SK-N-DZ (cell line): ENCODE data around the gene PRMT7.

ENCODE experiments used
- DNase-seq: peaks from one replicate; pipeline ENCODE4 v3.0.0-alpha.2; 2015; ENCODE audit warnings: low spot score

PRMT7 gene

DNA sequence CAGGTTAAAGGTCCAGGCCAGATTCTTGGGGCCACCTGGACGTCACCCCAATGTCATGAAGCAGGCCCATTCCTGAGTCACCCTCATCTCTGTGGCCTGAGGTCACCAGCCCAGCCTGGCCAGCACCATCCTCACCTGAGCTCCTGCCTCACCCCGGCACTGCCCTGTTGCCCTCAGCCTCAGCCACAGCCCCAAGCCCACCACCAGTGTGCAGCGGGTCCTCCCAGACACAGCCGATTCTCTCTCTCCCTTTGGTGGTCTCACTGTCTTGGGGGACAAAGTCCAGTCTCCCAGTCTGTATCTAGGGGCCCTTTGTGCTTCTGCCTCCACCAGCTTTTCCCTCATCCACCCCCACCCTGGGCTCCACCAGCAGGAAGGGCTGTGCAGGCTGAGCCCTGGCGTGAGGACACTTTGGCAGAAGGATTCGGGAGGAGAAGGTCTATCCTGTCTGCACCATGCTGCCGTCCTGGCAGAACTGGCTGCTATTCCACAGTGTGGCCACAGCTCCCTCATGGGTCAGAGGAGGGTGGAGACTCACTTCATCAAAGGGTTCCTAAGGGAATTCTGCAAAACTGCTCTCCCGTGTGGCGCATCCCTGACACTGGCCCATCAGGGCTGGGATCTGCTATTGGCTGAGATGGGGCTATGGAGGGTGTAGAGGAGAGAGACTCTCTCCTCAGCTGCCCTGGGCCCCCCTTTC is 64.3 kb downstream of the PRMT7 start:
- no peak for DNase-seq

DNA sequence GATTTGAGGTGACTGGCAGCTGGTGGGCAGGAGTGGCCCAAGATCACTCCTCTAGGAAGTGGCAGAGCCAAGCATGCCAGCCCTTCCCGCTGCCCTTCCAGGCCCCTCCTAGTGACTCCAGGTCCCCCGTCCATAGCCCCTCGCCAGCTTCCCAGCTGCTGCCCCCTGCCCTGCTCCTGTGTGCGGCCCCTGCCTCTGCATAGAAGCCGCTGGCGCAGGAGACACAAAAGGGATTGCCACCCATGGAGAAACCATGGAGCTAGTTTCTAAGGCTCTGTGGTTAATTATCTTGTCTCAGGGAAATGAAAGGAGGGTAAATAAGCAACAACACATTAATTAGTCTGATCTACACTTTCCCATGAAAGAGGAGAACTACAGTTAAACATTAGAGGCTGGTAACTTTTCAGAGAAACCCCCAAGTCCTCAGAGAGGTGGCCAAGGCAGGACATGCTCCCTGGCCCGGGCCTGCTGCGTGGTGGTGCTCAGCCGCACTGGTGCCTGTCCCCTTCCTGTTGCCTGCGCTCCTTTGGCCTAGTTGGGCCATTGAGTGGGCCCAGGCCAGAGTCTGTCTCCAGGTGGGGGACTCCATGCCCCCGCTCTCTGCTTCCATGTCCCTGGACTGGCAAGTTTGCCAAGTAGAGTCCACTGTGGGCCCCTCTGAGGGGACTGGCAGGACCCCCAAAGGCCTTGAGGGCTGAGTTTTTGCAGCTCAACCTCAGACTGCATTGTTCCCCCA is 65.2 kb downstream of the PRMT7 start:
- DNase-seq: no peak

DNA sequence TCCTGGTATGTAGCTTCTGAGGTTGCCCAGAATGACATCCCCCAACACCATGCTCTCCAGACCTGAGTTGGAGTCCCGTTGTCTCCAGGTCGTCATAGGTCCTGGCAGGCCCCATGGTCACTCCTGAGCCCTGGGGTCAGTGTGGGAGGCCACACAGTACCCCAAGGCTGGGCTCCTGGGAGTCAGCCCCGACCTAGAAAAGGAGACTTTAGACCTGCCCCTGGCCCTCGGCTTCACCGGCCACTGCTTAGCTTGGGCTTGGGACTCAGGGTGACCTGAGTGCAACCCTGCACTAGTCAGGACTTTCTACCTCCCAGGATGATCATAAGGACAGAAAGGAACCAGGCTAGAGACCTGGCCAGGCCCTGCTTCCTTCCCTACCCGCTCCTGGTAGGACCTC is 65.8 kb downstream of the PRMT7 start:
- DNase-seq: no peak

DNA sequence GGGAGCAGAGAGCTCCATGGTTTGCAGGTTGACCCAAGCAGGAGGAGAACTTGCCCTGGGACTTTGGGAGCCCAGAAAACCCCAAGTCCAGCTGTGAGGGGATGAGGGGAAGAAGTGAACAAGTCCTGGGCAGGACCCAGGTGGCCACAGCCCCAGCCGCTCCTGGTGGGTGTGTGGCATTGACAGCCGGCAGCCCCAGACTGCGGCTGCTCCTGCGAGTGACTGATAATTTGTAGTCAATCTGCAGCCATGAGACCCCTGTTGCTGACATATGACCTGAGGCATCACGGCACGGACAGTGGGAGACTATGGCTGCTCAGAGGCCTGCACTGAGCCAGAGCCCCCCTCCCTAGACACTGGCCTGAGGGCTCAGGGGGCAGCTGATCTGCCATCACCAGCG is 66.4 kb downstream of the PRMT7 start:
- DNase-seq: no peak

DNA sequence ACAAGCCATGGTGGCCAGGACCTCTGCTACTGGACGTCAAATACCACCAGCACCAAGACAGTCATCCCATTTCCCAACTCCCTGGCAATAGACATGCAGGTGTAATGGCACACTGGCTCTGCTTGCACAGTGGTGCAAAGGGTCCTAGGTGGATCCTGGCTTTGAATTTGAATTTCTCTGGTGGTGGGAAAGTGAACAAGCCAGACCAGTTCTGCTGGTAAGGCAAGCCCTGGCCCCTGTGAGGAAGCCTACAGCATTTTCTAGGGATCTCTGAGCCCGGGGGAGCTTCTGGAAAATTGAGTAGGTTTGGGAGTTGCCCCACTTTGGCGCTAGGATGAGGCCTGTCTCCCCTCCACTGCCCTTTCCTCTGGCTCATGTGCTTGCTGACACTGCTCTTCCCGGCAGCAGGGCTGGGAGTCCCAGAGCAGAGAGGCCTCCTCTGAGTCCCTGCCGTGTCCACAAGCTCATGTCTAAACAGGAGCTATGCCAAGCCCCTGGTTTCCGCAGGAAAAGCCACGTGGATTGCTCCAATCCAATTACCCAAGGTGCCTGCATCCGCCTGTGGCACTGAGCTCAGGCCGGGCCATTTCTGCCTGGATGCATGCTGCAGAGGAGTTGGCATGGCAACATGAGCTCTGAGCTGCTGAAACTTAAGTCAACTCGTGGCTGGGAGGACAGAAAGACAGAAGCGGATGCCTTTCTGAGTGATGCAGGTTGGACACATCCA is 67.0 kb downstream of the PRMT7 start:
- DNase-seq: peak; percentile 67

DNA sequence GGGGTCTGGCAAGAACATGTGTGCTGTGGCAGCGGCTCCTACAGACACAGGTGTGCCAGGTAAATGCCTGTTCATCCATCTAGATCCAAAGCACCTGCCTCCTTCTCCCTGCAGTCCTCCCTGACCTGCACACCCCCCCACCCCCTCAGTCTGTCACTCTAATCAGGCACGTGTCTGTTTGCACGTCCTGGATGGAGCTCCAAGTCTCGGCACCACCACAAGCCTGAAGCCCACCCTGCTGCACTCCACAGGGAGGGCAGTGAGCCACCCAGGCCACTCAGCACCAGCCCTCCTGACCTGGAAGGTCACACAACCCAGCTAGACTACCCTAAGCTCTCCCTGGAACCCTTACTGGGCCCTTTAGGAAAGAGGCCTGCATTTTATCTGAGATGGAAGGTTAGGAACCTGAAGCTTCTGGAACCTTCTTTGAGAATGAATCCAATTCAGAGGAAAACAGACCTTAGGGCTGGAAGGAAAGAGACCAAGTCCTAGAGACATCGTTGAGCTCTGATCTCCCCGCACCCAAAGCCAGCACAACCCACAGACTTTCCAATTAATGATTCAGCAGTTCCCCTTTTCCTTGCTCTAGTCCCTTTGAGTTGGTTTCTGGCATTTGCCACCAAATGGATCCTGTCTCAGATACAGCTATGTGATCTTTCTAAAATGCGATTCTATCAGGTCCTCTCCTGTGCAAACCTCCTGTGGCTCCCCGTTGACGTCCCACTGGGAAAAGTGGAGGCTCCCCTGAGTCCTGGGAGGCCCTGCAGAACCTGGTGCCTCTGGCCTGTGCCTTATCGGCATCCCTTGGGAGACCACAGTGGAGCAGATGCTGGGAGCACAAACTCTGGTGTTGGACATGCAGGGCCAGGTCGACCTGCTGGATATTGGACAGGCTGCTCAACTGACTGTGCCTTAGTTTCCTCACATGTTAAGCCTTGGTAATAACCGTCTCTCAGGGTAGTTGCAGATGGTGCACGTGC is 67.9 kb downstream of the PRMT7 start:
- DNase-seq: peak; percentile 61

DNA sequence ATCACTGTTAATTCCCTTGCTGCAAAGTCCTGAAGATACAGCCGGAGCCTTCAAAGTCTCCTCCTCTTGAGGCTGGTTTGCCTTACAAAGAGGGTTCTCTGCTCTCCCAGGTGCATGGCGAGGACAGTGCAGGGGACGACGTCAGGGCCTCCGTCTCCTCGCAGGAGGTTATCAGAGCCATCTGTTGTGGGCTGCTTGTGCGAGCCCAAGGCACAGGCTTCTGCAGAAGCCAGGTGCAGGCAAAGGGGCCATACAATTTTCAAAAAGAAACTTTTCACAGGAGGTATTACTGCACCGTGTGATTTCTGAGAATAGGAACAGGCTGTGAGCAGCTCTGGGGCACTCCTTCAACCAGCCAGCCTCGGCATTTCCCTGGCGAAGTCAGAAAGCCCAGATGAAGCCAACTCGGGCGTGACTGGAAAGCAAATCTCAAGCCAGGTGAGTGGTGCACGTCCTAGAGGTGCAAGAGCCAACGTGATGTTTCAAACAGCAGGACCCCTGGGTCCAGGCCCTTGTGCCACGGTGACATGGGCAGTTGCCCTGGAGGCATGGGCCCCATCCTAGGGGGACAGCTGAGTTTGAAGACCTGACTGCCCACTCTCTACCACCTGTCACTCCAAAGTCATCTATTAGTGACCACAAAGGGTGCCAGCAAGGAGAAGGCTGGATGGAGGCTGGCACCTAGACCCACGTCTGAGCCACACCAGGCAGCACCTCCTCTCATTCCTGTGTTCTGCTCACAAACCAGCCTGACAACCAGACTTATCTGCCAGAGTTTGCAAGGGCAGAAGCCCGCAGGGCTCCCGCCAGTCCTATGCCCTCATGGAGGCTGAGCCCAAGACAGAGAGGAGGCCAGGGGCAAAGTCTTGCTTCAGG is 68.9 kb downstream of the PRMT7 start:
- DNase-seq: peak; percentile 58

DNA sequence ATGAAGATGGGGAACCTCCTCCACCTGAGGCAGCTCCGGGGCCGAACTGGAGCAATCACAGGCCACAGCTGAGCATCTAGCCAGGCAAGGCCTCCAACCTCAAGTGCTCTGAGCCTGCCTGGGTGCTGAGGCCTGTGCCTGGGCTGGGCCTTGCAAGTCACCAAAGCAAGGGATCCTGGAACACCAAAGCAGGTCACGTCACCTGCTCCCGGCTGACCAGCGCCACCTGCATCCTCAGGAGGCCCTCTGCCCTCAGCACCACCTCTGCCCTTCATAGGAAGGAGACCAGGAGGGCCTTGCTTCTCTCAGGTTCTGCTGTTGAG is 69.5 kb downstream of the PRMT7 start:
- DNase-seq: no peak

DNA sequence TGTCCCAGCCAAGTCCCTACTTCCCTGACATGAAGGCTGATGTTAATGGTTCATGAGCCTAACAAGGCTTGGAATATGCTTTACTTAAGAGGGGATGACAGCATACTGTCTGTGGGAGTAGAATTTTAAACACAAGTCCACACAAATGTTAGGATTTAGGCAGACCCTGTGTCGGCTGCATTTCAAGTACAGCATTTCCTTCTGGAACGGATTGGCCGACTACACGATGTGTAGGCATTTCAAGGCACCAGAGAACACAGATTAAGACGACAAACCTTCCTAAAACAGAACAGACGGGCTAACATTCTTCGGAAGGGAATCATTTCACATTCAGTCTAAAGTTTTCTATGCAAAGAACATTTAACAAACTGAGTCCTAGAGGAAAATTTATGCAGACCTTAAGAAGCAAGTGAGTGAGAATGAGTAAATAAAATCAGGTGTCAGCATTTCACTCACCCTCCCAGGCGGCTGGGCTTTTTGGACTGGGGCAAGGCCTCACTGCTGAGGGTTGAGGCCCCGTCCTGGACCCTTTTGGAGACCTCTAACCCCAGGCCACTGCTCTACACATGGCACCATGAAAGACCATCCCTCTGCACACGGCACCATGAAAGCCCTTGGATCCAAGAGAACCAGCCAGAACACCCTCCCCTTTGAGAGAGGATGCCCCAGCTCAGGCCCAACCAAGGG is 70.0 kb downstream of the PRMT7 start:
- no peak for DNase-seq

DNA sequence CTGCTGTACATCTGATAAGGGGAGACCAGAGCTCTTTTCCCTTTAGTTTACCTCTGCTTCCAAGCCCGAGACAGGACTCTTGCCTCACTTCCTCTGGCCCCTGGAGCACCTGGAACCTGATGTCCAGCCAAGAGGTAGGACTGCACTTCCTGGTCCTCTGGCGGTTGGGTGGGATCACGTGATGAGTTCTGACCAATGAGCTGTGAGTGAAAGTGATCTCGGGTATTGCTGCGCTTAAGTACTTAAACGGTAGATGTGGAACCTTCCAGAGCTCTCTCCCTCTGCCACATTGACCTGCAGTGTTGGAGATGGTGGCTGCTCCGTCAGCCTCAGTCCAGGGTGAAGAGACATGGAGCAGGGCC is 70.5 kb downstream of the PRMT7 start:
- no peak for DNase-seq

DNA sequence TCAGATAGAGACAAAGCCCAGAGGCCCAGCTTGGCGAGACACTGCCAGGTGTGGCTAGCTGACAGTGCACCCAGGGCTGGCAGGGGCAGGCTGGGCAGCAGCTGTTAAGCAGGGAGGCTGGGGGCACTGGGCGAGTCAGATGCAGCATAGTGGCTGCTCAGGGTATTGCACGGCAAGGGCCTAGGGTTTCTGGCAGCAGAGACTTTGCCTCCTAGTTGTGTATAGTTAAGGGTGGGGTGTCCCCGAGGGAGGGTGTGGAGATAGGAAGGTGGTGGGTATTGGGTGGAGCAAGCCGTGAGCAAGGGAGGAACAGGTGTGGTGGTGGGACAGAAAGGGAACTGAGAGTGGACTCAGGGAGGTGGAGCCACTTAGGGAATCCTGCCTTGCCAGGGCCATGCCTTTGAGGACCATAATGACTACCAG is 71.5 kb downstream of the PRMT7 start:
- no peak for DNase-seq

DNA sequence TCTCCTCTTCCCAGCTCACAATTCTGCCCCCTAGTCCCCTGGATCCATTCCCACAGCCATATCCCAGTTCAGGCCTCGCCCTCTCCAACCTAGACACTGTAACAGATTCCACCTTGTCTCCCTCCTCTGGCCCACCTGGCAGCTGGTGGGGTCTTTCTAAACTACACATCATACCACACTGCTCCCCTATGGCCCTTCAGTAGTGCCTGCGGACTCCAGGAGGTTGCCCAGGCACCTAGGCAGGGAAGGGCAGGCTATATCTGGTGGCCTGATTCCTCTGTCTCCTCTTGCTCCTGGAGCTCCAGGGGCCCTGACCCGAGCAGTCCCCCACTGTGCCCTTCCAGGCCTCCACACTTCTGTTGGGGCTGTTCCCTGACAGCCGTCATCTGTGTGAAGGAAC is 73.0 kb downstream of the PRMT7 start:
- DNase-seq: no peak

DNA sequence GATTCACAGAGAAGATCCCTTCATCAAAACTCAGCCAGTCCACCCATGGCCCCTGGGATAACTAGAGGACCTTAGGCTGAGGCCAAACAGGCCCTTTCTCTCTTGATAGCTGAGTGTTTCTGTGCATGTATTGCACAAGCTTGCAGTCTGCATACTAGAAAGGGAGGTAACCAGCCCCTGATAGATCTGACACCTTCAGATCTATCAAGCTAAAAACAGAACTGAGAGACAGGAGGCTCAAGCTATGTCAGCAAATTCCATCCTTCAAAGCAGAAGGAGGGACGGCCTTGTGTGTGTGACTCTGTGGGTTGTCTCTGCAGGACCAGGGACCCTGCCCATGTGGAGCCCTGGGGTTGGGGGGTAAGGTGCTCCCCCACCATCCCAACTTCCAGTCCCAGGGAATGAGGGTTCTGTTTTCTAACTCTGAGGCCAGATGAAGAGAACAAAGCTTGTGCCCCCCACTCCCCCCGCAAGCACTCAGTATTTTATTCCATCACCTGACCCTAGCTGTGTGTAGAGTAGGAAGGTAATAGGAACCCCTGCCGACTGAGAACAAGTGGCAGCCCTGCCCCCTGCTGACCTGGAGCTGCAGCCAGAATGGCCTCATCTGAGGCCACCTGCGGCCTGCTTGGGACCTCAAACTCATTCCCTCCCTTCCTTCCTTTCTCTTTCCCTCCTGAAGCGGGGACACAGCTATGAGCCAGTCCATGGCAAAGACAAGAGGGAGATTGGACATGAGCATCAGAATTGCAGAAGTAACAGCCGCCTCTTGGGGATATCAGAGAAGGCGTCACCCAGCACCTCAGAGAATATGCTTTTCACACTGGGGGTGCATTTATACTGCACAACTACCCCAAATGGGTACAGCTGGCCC is 73.7 kb downstream of the PRMT7 start:
- no peak for DNase-seq

DNA sequence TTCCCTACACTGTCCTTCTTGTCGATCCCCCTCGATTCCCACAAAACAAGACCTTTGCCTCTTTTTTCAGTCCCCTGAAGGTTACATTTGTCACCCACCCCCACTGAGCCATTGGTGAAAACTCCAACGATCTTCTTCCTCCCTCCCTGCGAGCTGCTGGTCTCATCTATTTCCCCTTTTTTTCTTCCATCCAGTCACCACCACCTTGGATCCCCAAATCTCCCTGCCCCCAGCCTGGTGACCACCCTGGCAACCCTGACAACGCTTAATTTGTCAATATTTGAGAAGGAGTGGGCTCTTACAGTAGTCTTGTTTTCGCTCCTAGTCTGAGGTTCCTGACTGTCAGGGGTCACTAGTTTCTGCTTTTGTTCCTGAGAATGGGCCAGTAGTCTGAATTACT is 74.6 kb downstream of the PRMT7 start:
- DNase-seq: no peak

DNA sequence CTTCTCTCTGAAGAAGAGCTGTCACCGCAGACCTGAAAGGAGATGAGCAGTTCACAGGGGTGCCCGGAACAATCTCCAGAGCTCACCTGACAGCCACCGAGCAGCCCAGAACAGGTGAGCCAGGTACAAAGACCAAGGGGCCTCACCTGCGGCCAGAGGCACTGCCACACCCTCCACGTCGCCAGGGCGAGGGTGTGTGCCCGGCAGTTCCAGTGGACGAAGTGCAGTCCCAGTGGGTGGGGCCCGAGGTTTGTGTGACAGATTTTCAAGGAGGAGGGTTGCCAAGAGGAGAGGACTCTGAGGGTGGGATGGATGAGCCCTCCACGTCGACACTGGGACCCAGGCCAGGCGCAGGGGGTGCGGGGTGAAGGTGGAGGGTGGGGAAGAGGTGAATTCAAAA is 75.8 kb downstream of the PRMT7 start:
- no peak for DNase-seq

DNA sequence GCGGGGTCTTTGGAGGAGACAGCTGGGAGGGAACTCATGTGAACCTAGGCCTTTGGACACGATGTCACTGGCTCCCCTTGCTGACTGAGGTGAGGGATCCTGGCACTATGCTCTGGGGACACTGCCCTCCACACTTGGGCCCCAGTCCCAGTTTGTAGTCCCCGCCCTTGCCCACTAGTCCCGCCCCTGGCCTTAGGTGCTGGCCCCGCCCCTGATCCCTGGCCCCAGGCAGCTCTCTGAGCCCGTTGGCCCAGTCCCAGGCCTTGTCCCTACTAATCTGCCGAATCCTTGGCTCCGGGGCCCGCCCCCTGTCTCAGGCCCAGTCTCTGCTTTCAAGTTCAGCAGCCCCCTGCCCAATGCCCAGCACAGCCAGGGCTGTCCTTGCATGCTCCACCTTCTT is 76.5 kb downstream of the PRMT7 start:
- no peak for DNase-seq

DNA sequence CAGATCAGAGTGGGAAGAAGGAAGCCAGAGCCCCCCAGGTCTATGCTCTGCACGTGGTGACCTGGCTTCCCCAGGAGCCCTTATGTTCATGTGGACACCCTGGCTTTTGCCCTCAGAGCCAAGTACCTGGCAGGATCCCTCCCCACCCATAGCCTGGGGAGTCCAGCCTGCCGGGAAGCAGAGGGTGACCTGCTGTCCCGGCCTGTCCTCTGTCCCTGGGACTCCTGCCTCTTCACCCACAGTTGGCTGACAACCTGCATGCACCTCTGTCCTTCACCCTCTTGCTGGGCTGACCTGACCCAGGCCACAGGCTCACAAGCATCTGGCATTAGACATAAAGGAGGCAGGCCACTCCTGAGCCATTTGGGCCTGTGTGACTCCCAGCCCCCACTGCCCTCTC is 77.3 kb downstream of the PRMT7 start:
- DNase-seq: no peak

DNA sequence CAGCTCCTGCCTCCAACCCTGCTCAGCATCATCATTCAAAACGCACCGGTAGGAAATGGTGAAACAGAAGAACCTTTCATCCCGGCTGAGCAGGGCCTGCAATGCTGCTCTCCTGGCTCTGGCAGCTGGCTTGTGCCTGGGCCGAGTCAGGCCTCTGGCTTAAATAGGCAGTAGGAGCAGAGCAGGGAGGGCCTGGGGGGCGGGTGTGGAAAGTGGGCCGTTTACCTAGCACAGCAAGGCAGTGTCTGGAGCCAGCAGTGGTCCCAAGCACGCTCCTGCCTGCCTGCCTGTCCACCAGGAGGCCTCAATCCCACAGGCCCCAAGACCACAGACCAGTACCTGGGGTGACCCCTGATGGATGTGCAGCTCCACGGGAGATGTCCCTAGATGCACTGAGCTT is 78.2 kb downstream of the PRMT7 start:
- peak; percentile 50 for DNase-seq

DNA sequence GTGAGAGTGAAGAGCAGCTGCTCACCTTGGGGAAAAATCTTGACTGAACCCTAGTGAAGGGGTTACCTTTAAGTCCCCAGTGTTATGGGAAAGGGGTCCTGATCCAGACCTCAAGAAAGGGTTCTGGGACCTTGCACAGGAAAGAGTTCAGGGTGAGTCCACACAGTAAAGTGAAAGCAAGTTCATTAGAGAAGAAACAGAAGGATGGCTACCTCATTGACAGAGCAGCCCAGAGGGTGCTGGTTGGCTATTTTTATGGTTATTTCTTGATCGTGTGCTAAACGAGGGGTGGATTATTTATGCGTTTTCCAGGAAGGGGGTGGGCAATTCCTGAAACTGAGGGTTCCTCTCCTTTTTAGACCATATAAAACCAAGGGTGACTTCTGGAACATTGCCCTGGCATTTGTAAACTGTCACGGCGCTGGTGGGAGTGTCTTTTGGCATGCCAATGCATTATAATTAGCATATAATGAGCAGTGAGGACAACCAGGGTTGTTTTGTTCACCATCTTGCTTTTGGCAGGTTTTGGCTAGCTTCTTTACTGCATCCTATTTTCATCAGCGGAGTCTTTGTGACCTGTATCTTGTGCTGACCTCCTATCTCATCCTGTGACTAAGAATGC is 79.0 kb downstream of the PRMT7 start:
- no peak for DNase-seq
